ENCODE data around the gene SELENOT. TPM values are rescaled to one million over a fixed set of nuclear protein-coding genes. Genes with fewer than 3 reads are reported as not detected.
A peak's percentile ranks its signal among the peaks of the same experiment; 100 is the strongest.

The SELENOT gene
- total RNA-seq, 1 donor from 2014 or later, result 73.6 TPM

DNA sequence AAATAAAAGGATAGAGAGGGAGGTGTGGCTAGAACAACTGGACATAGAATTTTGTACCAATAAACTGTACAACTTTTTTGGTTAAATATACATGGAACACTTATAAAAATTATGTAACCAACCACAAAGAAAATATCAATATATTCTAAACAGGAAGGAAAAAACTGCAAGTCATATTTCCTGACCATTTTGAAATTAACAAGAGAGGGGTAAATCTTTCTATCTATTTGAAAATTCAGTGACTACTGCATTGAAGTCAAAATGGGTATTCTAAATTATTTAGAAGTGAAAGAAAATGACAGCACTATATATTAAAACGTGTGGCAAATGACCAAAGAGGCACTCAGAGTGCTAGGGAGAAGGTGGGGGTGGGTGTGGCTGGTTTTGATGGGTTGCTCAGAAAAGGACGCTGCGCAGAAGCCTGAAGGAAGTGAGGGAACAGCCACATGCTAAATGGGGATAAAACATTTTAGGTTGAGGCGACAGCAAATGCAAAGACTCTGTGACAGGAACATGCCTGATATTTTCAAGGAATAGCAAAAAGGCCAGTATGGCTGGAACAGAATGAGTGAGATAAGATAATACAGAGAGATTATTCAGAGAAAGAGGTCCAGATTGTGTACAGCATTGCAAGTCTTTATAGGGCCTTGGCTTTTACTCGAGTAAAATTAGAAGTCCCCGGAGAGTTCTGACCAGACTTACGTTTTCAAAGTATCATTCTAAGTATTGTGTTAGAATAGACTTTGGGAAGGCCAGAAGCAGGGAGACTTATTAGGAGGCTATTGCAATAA, 59.5 kb downstream of the SELENOT start:
- H3K9me3 Mint-ChIP-seq (ENCODE audit: unreplicated experiment), result no peaks in the 10 kb centered on the region
- TF ChIP-seq, protein P1, sequence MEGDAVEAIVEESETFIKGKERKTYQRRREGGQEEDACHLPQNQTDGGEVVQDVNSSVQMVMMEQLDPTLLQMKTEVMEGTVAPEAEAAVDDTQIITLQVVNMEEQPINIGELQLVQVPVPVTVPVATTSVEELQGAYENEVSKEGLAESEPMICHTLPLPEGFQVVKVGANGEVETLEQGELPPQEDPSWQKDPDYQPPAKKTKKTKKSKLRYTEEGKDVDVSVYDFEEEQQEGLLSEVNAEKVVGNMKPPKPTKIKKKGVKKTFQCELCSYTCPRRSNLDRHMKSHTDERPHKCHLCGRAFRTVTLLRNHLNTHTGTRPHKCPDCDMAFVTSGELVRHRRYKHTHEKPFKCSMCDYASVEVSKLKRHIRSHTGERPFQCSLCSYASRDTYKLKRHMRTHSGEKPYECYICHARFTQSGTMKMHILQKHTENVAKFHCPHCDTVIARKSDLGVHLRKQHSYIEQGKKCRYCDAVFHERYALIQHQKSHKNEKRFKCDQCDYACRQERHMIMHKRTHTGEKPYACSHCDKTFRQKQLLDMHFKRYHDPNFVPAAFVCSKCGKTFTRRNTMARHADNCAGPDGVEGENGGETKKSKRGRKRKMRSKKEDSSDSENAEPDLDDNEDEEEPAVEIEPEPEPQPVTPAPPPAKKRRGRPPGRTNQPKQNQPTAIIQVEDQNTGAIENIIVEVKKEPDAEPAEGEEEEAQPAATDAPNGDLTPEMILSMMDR (IDR thresholded peaks at IDR 0.05; ENCODE audit: unreplicated experiment), result no peak
- H3K4me1 Mint-ChIP-seq (ENCODE audit: unreplicated experiment), result no peaks in the 10 kb centered on the region
- DNase-seq (ENCODE audit: low spot score), result no peak
- H3K27me3 Mint-ChIP-seq (ENCODE audit: unreplicated experiment), result no peaks in the 10 kb centered on the region
- no peaks in the 10 kb centered on the region for H3K36me3 Mint-ChIP-seq (ENCODE audit: low read depth, unreplicated experiment)
- no peak overlapping the region for H3K27ac Mint-ChIP-seq (ENCODE audit: unreplicated experiment)
- no peak overlapping the region for H3K4me3 Mint-ChIP-seq (ENCODE audit: unreplicated experiment)

DNA sequence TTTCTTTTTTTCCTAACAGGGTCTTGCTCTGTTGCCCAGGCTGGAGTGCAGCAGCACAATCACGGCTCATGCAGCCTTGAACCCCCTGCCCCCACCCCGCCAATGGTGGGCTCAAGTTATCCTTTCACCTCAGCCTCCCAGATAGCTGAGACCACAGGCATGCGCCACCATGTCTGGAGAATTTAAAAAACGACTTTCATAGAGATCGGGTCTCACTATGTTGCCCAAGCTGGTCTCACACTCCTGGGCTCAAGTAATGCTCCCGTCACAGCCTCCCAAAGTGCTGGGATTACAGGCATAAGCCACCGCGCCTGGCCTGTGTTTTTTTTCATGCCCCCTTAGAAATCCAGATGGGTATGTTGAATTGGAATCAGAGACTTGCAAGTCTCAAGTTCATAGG, 60.3 kb downstream of the SELENOT start:
- Mint-ChIP-seq H3K27me3 (ENCODE audit: unreplicated experiment) (no peaks in the 10 kb centered on the region), H3K4me1 (ENCODE audit: unreplicated experiment) (no peaks in the 10 kb centered on the region), H3K4me3 (ENCODE audit: unreplicated experiment) (no peak overlapping the region), H3K27ac (ENCODE audit: unreplicated experiment) (no peak overlapping the region), H3K9me3 (ENCODE audit: unreplicated experiment) (no peaks in the 10 kb centered on the region), H3K36me3 (ENCODE audit: low read depth, unreplicated experiment) (no peaks in the 10 kb centered on the region)
- DNase-seq (ENCODE audit: low spot score), result no peak
- TF ChIP-seq, protein P1 (IDR thresholded peaks at IDR 0.05; ENCODE audit: unreplicated experiment), result no peak

DNA sequence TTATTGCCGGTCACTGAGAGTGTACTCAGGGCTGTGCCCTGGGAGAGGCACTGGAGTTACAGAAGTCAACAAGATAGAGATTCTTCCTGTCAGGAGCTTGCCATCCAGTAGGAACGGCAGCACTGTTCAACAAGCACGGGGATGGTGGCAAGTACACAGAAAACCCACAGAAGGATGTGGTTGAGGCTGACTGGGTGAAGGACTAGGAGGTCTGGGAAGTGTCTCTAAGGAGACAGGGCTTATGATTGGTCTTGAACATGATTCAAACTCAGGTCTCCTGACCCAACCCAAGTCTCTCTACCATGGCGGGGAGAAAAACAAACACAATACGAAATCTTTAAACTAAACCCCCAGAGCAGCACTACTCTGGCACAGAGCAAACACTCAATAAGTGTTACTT, 63.0 kb downstream of the SELENOT start:
- no peaks in the 10 kb centered on the region for H3K36me3 Mint-ChIP-seq (ENCODE audit: low read depth, unreplicated experiment)
- TF ChIP-seq, protein P1 (IDR thresholded peaks at IDR 0.05; ENCODE audit: unreplicated experiment), result no peak
- no peak overlapping the region for H3K27ac Mint-ChIP-seq (ENCODE audit: unreplicated experiment)
- H3K27me3 Mint-ChIP-seq (ENCODE audit: unreplicated experiment), result no peaks in the 10 kb centered on the region
- no peak overlapping the region for H3K4me3 Mint-ChIP-seq (ENCODE audit: unreplicated experiment)
- no peaks in the 10 kb centered on the region for H3K9me3 Mint-ChIP-seq (ENCODE audit: unreplicated experiment)
- no peak for DNase-seq (ENCODE audit: low spot score)
- H3K4me1 Mint-ChIP-seq (ENCODE audit: unreplicated experiment), result no peaks in the 10 kb centered on the region

DNA sequence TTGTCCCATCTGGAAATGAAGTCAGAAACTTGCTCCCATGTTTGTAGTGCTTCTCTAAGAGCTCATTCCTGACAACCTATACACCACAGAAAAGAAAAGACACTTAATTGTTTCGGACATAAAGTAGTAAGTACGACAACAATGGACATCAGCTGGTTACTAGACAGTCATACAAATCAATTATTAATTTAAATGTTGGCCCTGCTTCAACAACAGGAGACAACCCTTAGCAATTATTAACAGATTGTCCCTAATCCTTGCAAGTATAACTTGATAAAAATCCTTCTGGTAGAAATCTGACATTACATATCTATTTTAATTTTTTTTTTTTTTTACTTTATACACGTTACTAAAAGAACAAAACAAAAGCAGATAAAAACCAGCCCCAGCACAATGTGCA, 70.8 kb downstream of the SELENOT start:
- TF ChIP-seq, protein P1 (IDR thresholded peaks at IDR 0.05; ENCODE audit: unreplicated experiment), result peak; percentile 33
- Mint-ChIP-seq H3K27me3 (ENCODE audit: unreplicated experiment) (peaks cover 1% of the 10 kb centered on the region), H3K9me3 (ENCODE audit: unreplicated experiment) (peaks cover 7% of the 10 kb centered on the region), H3K4me3 (ENCODE audit: unreplicated experiment) (no peak overlapping the region), H3K27ac (ENCODE audit: unreplicated experiment) (no peak overlapping the region), H3K4me1 (ENCODE audit: unreplicated experiment) (no peaks in the 10 kb centered on the region), H3K36me3 (ENCODE audit: low read depth, unreplicated experiment) (no peaks in the 10 kb centered on the region)
- DNase-seq (ENCODE audit: low spot score), result no peak

DNA sequence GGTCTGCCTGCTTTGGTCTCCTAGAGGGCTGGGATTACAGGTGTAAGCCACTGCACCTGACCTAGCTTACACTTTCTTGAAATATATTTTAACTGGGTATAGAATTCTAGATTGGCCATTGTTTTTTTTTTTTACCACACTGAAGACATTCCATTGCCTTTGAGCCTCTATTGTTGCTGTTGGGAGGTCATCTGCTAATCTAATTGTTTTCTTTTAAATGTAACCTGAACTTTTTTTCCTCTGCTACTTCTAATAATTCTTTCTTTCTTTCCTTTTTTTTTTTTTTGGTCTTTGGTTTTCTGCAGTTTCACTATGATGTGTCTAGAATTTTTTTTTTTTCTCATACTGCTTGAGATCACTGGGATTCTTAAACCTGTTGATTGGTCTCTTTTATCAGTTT, 72.5 kb downstream of the SELENOT start:
- peaks cover 1% of the 10 kb centered on the region for H3K27me3 Mint-ChIP-seq (ENCODE audit: unreplicated experiment)

More for the DNA sequence above, 72.5 kb downstream of the SELENOT start:
- H3K4me3 Mint-ChIP-seq (ENCODE audit: unreplicated experiment), result peak overlapping the region; percentile 52
- DNase-seq (ENCODE audit: low spot score), result no peak
- TF ChIP-seq, protein P1 (IDR thresholded peaks at IDR 0.05; ENCODE audit: unreplicated experiment), result no peak
- H3K9me3 Mint-ChIP-seq (ENCODE audit: unreplicated experiment), result peaks cover 7% of the 10 kb centered on the region
- no peak overlapping the region for H3K27ac Mint-ChIP-seq (ENCODE audit: unreplicated experiment)
- no peaks in the 10 kb centered on the region for H3K4me1 Mint-ChIP-seq (ENCODE audit: unreplicated experiment)
- H3K36me3 Mint-ChIP-seq (ENCODE audit: low read depth, unreplicated experiment), result no peaks in the 10 kb centered on the region

All from endothelial cell (in vitro differentiated cells).